Measurements from ENCODE around the gene RNASEH2A. TPM values are rescaled to one million over a fixed set of nuclear protein-coding genes. Genes with fewer than 3 reads are reported as not detected.

Gene RNASEH2A
- total RNA-seq, 1 experiment from 2014 or later: 72.9 TPM

DNA sequence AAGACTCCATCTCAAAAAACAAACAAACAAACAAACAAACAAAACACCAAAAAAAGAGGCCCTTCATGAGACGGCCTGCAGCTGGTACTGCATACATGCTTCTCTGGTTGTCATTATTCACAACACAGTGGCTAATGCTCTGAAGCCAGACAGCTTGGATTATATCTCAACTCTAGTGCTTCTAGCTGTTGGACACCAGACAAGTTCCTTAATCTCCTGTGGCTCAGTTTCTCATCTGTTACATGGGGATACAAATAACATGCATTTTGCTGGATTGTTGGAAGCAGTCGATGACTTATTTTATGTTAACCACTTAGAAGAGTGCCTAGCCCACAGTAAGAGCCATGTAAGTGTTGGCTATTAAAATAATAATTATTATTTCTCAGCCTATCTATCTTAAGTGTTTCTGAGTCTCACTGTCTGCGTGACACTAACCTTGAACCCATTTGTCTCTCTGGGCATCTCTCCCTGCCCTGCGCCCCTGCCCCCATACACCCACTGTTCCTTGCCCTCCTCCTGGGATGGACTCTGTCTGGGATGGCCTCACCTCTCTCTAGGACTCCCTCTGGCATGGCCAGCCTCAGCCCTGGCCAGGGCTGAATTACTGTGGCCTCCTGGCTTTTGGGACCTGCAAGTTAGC lies 18.2 kb upstream of the RNASEH2A start:
- Mint-ChIP-seq H3K9me3 (no peaks in the 10 kb centered on the region), H3K4me3 (no peak overlapping the region; the same call in 1 of the 2 replicates), H3K27me3 (ENCODE audit: low read depth) (peaks cover 22% of the 10 kb centered on the region), H3K4me1 (peaks cover 25% of the 10 kb centered on the region), H3K27ac (no peak overlapping the region), H3K36me3 (no peaks in the 10 kb centered on the region)
- ChIA-PET POLR2A (interaction anchor here (1.3 to 1.7 kb wide), 4 partner anchors 10 to 22 kb away, joined by 3 to 5 read pairs (median 4); no protein-coding TSS in a partner anchor), CTCF (interaction anchor here (0.6 to 3.4 kb wide), 10 partner anchors 8 to 97 kb away, joined by 3 to 29 read pairs (median 6); partner anchors contain the start of gene HOOK2)
- DNase-seq (ENCODE audit: low spot score): no peak
- ATAC-seq: no peak
- TF ChIP-seq ZNF138 (CRISPR knock-in tag; conservative IDR thresholded peaks at IDR 0.05) (no peak), FOXP1 (CRISPR knock-in tag; IDR thresholded peaks at IDR 0.05; ENCODE audit: borderline replicate concordance) (no peak), JAZF1 (CRISPR knock-in tag; IDR thresholded peaks at IDR 0.05) (no peak), EMX1 (CRISPR knock-in tag; IDR thresholded peaks at IDR 0.05) (no peak), RELA (CRISPR knock-in tag; IDR thresholded peaks at IDR 0.05; ENCODE audit: borderline replicate concordance) (no peak), USF1 (CRISPR knock-in tag; IDR thresholded peaks at IDR 0.05) (no peak), ESRRA (CRISPR knock-in tag; IDR thresholded peaks at IDR 0.05; ENCODE audit: borderline replicate concordance) (no peak), ERG (CRISPR knock-in tag; IDR thresholded peaks at IDR 0.05) (no peak), E2F1 (CRISPR knock-in tag; IDR thresholded peaks at IDR 0.05) (no peak), GABPB1 (CRISPR knock-in tag; IDR thresholded peaks at IDR 0.05) (no peak), MYBL2 (CRISPR knock-in tag; IDR thresholded peaks at IDR 0.05) (no peak), NR1H2 (CRISPR knock-in tag; IDR thresholded peaks at IDR 0.05) (no peak), NFYB (CRISPR knock-in tag; conservative IDR thresholded peaks at IDR 0.05; ENCODE audit: low read depth) (no peak), CREB1 (CRISPR knock-in tag; IDR thresholded peaks at IDR 0.05) (no peak), FOXJ3 (CRISPR knock-in tag; IDR thresholded peaks at IDR 0.05; ENCODE audit: borderline replicate concordance) (no peak), MAX (CRISPR knock-in tag; IDR thresholded peaks at IDR 0.05) (no peak)
- TF ChIP-seq, protein P1, sequence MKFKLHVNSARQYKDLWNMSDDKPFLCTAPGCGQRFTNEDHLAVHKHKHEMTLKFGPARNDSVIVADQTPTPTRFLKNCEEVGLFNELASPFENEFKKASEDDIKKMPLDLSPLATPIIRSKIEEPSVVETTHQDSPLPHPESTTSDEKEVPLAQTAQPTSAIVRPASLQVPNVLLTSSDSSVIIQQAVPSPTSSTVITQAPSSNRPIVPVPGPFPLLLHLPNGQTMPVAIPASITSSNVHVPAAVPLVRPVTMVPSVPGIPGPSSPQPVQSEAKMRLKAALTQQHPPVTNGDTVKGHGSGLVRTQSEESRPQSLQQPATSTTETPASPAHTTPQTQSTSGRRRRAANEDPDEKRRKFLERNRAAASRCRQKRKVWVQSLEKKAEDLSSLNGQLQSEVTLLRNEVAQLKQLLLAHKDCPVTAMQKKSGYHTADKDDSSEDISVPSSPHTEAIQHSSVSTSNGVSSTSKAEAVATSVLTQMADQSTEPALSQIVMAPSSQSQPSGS (CRISPR knock-in tag; IDR thresholded peaks at IDR 0.05; ENCODE audit: borderline replicate concordance, low read depth): no peak
- TF ChIP-seq, protein P2, sequence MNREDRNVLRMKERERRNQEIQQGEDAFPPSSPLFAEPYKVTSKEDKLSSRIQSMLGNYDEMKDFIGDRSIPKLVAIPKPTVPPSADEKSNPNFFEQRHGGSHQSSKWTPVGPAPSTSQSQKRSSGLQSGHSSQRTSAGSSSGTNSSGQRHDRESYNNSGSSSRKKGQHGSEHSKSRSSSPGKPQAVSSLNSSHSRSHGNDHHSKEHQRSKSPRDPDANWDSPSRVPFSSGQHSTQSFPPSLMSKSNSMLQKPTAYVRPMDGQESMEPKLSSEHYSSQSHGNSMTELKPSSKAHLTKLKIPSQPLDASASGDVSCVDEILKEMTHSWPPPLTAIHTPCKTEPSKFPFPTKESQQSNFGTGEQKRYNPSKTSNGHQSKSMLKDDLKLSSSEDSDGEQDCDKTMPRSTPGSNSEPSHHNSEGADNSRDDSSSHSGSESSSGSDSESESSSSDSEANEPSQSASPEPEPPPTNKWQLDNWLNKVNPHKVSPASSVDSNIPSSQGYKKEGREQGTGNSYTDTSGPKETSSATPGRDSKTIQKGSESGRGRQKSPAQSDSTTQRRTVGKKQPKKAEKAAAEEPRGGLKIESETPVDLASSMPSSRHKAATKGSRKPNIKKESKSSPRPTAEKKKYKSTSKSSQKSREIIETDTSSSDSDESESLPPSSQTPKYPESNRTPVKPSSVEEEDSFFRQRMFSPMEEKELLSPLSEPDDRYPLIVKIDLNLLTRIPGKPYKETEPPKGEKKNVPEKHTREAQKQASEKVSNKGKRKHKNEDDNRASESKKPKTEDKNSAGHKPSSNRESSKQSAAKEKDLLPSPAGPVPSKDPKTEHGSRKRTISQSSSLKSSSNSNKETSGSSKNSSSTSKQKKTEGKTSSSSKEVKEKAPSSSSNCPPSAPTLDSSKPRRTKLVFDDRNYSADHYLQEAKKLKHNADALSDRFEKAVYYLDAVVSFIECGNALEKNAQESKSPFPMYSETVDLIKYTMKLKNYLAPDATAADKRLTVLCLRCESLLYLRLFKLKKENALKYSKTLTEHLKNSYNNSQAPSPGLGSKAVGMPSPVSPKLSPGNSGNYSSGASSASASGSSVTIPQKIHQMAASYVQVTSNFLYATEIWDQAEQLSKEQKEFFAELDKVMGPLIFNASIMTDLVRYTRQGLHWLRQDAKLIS (CRISPR knock-in tag; IDR thresholded peaks at IDR 0.05; ENCODE audit: borderline replicate concordance): no peak
- TF ChIP-seq, protein P3, sequence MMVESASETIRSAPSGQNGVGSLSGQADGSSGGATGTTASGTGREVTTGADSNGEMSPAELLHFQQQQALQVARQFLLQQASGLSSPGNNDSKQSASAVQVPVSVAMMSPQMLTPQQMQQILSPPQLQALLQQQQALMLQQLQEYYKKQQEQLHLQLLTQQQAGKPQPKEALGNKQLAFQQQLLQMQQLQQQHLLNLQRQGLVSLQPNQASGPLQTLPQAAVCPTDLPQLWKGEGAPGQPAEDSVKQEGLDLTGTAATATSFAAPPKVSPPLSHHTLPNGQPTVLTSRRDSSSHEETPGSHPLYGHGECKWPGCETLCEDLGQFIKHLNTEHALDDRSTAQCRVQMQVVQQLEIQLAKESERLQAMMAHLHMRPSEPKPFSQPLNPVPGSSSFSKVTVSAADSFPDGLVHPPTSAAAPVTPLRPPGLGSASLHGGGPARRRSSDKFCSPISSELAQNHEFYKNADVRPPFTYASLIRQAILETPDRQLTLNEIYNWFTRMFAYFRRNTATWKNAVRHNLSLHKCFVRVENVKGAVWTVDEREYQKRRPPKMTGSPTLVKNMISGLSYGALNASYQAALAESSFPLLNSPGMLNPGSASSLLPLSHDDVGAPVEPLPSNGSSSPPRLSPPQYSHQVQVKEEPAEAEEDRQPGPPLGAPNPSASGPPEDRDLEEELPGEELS (CRISPR knock-in tag; IDR thresholded peaks at IDR 0.05): no peak
- TF ChIP-seq, protein P4, sequence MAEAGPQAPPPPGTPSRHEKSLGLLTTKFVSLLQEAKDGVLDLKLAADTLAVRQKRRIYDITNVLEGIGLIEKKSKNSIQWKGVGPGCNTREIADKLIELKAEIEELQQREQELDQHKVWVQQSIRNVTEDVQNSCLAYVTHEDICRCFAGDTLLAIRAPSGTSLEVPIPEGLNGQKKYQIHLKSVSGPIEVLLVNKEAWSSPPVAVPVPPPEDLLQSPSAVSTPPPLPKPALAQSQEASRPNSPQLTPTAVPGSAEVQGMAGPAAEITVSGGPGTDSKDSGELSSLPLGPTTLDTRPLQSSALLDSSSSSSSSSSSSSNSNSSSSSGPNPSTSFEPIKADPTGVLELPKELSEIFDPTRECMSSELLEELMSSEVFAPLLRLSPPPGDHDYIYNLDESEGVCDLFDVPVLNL (CRISPR knock-in tag; IDR thresholded peaks at IDR 0.05; ENCODE audit: borderline replicate concordance, low read depth): no peak
